ENCODE data around the gene ERVH48-1. TPM values are rescaled to one million over a fixed set of nuclear protein-coding genes. Genes with fewer than 3 reads are reported as not detected.

Gene ERVH48-1
- total RNA-seq, 4 donors from 2014 or later, result not detected

- intact Hi-C loops (cut with DNase I; ENCODE audit: low total_unique reads), result no loop called here
- Histone ChIP-seq H3K9me3 (no peaks in the 10 kb centered on the region), H3K4me3 (no peak overlapping the region), H3K4me1 (peaks cover 5 to 8% of the 10 kb centered on the region in 2 donors), H3K36me3 (no peaks in the 10 kb centered on the region), H3K27me3 (no peaks in the 10 kb centered on the region), H3K27ac (no peak overlapping the region)
- TF ChIP-seq, protein P1, sequence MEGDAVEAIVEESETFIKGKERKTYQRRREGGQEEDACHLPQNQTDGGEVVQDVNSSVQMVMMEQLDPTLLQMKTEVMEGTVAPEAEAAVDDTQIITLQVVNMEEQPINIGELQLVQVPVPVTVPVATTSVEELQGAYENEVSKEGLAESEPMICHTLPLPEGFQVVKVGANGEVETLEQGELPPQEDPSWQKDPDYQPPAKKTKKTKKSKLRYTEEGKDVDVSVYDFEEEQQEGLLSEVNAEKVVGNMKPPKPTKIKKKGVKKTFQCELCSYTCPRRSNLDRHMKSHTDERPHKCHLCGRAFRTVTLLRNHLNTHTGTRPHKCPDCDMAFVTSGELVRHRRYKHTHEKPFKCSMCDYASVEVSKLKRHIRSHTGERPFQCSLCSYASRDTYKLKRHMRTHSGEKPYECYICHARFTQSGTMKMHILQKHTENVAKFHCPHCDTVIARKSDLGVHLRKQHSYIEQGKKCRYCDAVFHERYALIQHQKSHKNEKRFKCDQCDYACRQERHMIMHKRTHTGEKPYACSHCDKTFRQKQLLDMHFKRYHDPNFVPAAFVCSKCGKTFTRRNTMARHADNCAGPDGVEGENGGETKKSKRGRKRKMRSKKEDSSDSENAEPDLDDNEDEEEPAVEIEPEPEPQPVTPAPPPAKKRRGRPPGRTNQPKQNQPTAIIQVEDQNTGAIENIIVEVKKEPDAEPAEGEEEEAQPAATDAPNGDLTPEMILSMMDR (IDR thresholded peaks at IDR 0.05 in 4 of 5, conservative IDR thresholded peaks at IDR 0.05 in 1 of 5), result no peak
- no peak for TF ChIP-seq POLR2A (IDR thresholded peaks at IDR 0.05)
- in situ Hi-C loops (cut with MboI; ENCODE audit: low sequenced_read_pairs in 4 of 4), result no loop called here
- ATAC-seq, result peak in 1 of 2 donors; percentile 9
- DNase-seq, result no peak
Measured at GRCh38 chr21:42924433-42924751, 1.0 kb downstream of the ERVH48-1 start.

DNA sequence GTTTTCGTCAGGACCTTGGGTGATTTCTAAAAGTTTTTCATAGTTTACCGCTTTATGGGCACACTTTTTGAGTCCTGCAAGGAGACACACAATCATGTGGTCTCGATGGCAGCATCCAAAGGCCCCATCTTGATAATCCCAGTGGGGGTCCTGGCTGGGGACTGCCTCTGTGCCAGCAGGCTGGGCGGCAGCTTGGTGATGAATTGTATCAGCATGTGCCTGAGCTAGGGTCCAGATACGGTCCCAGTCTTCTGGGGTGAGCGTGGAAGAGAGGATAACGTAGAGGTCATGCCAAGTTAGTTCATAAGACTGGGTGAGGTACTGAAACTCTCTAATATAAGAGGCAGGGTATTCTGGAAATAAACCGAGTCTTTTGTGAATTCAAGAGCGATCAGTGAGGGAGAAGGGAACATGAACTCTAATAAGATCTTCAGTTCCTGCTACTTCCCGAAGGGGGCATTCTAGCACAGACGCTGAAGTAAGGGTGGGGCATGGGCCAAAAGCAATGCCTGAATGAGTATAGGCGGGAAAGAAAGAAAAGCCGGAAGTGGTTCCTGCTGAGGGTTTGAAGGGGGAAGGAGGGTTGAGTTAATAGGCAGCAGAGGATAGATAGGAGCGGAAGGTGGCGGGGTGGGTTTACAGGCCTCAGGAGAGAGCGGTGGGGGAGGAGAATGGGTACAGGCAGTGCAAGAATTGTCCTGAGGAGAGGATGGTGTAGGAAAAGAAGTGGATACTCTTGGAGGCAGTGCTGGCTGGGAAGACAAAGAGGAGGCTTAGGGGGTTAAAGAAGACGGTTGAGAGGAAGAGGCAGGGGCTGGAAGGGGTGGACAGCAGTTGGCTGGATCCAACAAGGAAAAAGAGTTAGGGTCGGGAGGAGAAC is 1.6 kb downstream of the ERVH48-1 start:
- Histone ChIP-seq H3K4me1 (peaks cover 5 to 8% of the 10 kb centered on the region in 2 donors), H3K36me3 (no peaks in the 10 kb centered on the region), H3K4me3 (no peak overlapping the region), H3K27ac (no peak overlapping the region), H3K9me3 (no peaks in the 10 kb centered on the region), H3K27me3 (no peaks in the 10 kb centered on the region)
- intact Hi-C loops (cut with DNase I; ENCODE audit: low total_unique reads), result no loop called here
- peak; percentile 53 to 64 for DNase-seq
- TF ChIP-seq, protein P1 (IDR thresholded peaks at IDR 0.05 in 4 of 5, conservative IDR thresholded peaks at IDR 0.05 in 1 of 5), result peak; percentile 62 to 83 (median 71)
- no peak for TF ChIP-seq POLR2A (IDR thresholded peaks at IDR 0.05)
- in situ Hi-C loops (cut with MboI; ENCODE audit: low sequenced_read_pairs in 4 of 4), result no loop called here
- peak; percentile 85 to 91 for ATAC-seq

- in situ Hi-C loops (cut with MboI; ENCODE audit: low sequenced_read_pairs in 4 of 4), result no loop called here
- Histone ChIP-seq H3K4me3 (no peak overlapping the region), H3K36me3 (no peaks in the 10 kb centered on the region), H3K27me3 (no peaks in the 10 kb centered on the region), H3K9me3 (no peaks in the 10 kb centered on the region), H3K4me1 (peaks cover 5 to 8% of the 10 kb centered on the region in 2 donors), H3K27ac (no peak overlapping the region)
- DNase-seq, result no peak
- intact Hi-C loops (cut with DNase I; ENCODE audit: low total_unique reads), result no loop called here
- ATAC-seq, result no peak
- TF ChIP-seq POLR2A (IDR thresholded peaks at IDR 0.05), result no peak
- TF ChIP-seq, protein P1 (IDR thresholded peaks at IDR 0.05 in 4 of 5, conservative IDR thresholded peaks at IDR 0.05 in 1 of 5), result no peak
Measured at GRCh38 chr21:42922918-42923317, 2.5 kb downstream of the ERVH48-1 start.

GRCh38 chr21:42921927-42922326 is 3.5 kb downstream of the ERVH48-1 start:
- no peak for DNase-seq

More at GRCh38 chr21:42921927-42922326, 3.5 kb downstream of the ERVH48-1 start:
- intact Hi-C loops (cut with DNase I; ENCODE audit: low total_unique reads), result no loop called here
- Histone ChIP-seq H3K4me1 (peaks cover 5 to 8% of the 10 kb centered on the region in 2 donors), H3K4me3 (no peak overlapping the region), H3K27ac (no peak overlapping the region), H3K9me3 (no peaks in the 10 kb centered on the region), H3K36me3 (no peaks in the 10 kb centered on the region), H3K27me3 (no peaks in the 10 kb centered on the region)
- TF ChIP-seq POLR2A (IDR thresholded peaks at IDR 0.05), result no peak
- TF ChIP-seq, protein P1 (IDR thresholded peaks at IDR 0.05 in 4 of 5, conservative IDR thresholded peaks at IDR 0.05 in 1 of 5), result no peak
- ATAC-seq, result no peak
- in situ Hi-C loops (cut with MboI; ENCODE audit: low sequenced_read_pairs in 4 of 4), result no loop called here

Measured in gastrocnemius medialis (tissue), 4 donors.